ENCODE data around the gene BTBD9.

DNA sequence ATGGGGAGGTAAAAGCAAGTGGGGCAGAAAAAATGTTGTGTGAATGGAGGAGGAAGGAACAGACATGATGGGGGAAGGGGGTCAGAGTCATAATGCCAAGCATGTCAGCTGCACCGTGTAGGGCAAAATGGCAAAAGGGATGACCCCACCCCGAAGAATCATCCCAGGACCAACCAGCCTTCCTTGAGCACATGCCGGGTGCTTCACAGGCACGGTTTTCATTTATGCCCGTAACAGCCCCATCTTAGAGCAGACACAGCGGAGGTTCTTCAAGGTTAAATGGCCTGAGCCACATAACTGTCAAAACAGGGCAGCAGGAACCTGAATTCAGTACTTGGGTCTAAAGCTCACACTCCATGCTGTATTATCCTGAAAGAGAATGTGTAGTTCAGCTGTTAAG, 498.0 kb downstream of the BTBD9 start:
- no peak for TF ChIP-seq ZNF274 (IDR thresholded peaks at IDR 0.05; ENCODE audit: low read depth, low read length)
- TF ChIP-seq YY1 (IDR thresholded peaks at IDR 0.05; ENCODE audit: insufficient read depth, insufficient read length): no peak
- TF ChIP-seq SUZ12 (IDR thresholded peaks at IDR 0.05; ENCODE audit: extremely low read depth, insufficient read depth, insufficient read length): no peak

Data from NT2/D1 (cell line).